Endothelial cell of umbilical vein (primary cell): Measurements from ENCODE around the gene PAX5. TPM values are rescaled to one million over a fixed set of nuclear protein-coding genes. Genes with fewer than 3 reads are reported as not detected.
A peak's percentile ranks its signal among the peaks of the same experiment; 100 is the strongest.

ENCODE experiments used
- BruUV-seq: library from RNA; stranded (reverse); fragments of 400-500 nt; replicated peaks from 2 replicates; lab custom pipeline; 2021; lab: Mats Ljungman, UMichigan
- CTCF ChIA-PET: fragments of 300-600, 350-600 bp; sonication (Branson Sonifier 250); formaldehyde crosslinking; loops from one replicate; lab custom pipeline; 2021; ENCODE audit warnings: antibody characterized with exemption, inconsistent platforms; lab: Charles Lee
- POLR2A ChIA-PET: fragments of 300-600, 350-600 bp; sonication (Branson Sonifier 250); formaldehyde crosslinking; loops from one replicate; lab custom pipeline; 2021; ENCODE audit warnings: antibody characterized with exemption, inconsistent platforms; lab: Charles Lee
- DNase-seq: peaks from one replicate; pipeline ENCODE4 v3.0.0-alpha.2; 2011; ENCODE audit warnings: low read depth, low spot score
- FAIRE-seq: peaks from 2 replicates; lab custom pipeline; 2011; peaks lifted over from hg19 to GRCh38; lab: Jason Lieb, UNC
- H2AFZ ChIP-seq: 2 replicates; pipeline ENCODE4 v1.6.0; 2012; ENCODE audit warnings: low read depth, low read length, control low read depth, inconsistent platforms
- H3K27ac ChIP-seq: 2 replicates; pipeline ENCODE4 v1.5.1; 2011; ENCODE audit warnings: low read depth, mild to moderate bottlenecking, control low read depth, low read length, moderate library complexity; ENCODE audit not compliant: insufficient read depth
- H3K27me3 ChIP-seq, 2 experiments: 2 replicates each; pipeline versions ENCODE4 v1.6.0 to v1.6.1; 2011; ENCODE audit warnings: low read length in 2 of 2, mixed read lengths in 1 of 2; ENCODE audit not compliant: control insufficient read depth in 2 of 2, insufficient read depth in 2 of 2
- H3K36me3 ChIP-seq, 2 experiments: 2 replicates in 1 of 2; 3 replicates in 1 of 2; pipeline ENCODE4 v1.5.1; 2011; ENCODE audit warnings: low read length in 2 of 2, mild to moderate bottlenecking in 1 of 2, moderate library complexity in 1 of 2; ENCODE audit not compliant: control insufficient read depth in 2 of 2, insufficient read depth in 2 of 2; ENCODE audit errors: extremely low read depth in 1 of 2
- H3K4me1 ChIP-seq: 3 replicates; pipeline ENCODE4 v1.5.1; 2011; ENCODE audit warnings: mild to moderate bottlenecking, low read length; ENCODE audit not compliant: control insufficient read depth, insufficient read depth; ENCODE audit errors: extremely low read depth
- H3K4me2 ChIP-seq: 2 replicates; pipeline ENCODE4 v1.6.1; 2011; ENCODE audit warnings: low read length, control low read depth, mixed read lengths; ENCODE audit not compliant: insufficient read depth
- H3K4me3 ChIP-seq, 3 experiments: fragments of 200-600 bp in 1 of 3; sonication (generic), shearing (Covaris generic) in 1 of 3; replicated peaks in 1 of 3; 2 replicates each; pipeline ENCODE4 v1.5.1; 2011 to 2016; ENCODE audit warnings: control low read depth in 3 of 3, low read length in 3 of 3, mild to moderate bottlenecking in 2 of 3, inconsistent platforms in 1 of 3, low read depth in 1 of 3, moderate library complexity in 1 of 3; ENCODE audit not compliant: insufficient read depth in 1 of 3
- H3K79me2 ChIP-seq: 2 replicates; pipeline ENCODE4 v1.6.0; 2012; ENCODE audit warnings: low read length, inconsistent platforms; ENCODE audit not compliant: control insufficient read depth, insufficient read depth
- H3K9ac ChIP-seq: replicated peaks from 2 replicates; pipeline ENCODE3; 2011; ENCODE audit warnings: low read length, control low read depth; ENCODE audit not compliant: insufficient read depth; ENCODE audit errors: extremely low read depth
- H3K9me1 ChIP-seq: replicated peaks from 3 replicates; pipeline ENCODE4 v1.6.0; 2011; ENCODE audit warnings: mild to moderate bottlenecking, low read length; ENCODE audit not compliant: control insufficient read depth, insufficient read depth; ENCODE audit errors: extremely low read depth
- H3K9me3 ChIP-seq: replicated peaks from 2 replicates; pipeline ENCODE4 v1.5.1; 2012; ENCODE audit warnings: low read length, inconsistent platforms; ENCODE audit not compliant: control insufficient read depth, insufficient read depth
- H4K20me1 ChIP-seq: replicated peaks from 2 replicates; pipeline ENCODE3; 2011; ENCODE audit warnings: mild to moderate bottlenecking, low read length; ENCODE audit not compliant: control insufficient read depth, insufficient read depth; ENCODE audit errors: extremely low read depth
- GATA2 ChIP-seq: IDR thresholded peaks from 2 replicates; pipeline ENCODE4 v1.7.0; 2011; ENCODE audit warnings: low read depth, mild to moderate bottlenecking, moderate library complexity, mixed read lengths, low read length; ENCODE audit not compliant: insufficient read length, insufficient read depth
- MAX ChIP-seq: IDR thresholded peaks from 2 replicates; pipeline ENCODE4 v1.6.1; 2011; ENCODE audit not compliant: insufficient read depth, insufficient read length
- MYC ChIP-seq: IDR thresholded peaks from one replicate; pipeline ENCODE4 v1.6.1; 2011; ENCODE audit warnings: mild to moderate bottlenecking, low read depth, low read length
- POLR2AphosphoS5 ChIP-seq: IDR thresholded peaks from 2 replicates; pipeline ENCODE4 v1.6.1; 2012; ENCODE audit warnings: low read depth, mild to moderate bottlenecking, control low read depth, low read length, moderate library complexity; ENCODE audit not compliant: insufficient read depth
- dilution Hi-C: fragments of 300-500 bp; cut with MboI; formaldehyde crosslinking; loops from one replicate; pipeline ENCODE4 v1.15.0; 2019; ENCODE audit warnings: low sequenced_read_pairs; ENCODE audit not compliant: extremely low pct_ligation_motif_present
- intact Hi-C: fragments of 100-400 bp; cut with micrococcal nuclease; formaldehyde crosslinking; loops from one replicate; pipeline ENCODE4 v1.10.0; 2022
- polyA plus RNA-seq, 4 experiments: library from polyadenylated mRNA; depleted of rRNA in 3 of 4; stranded (reverse) in 3 of 4; unstranded in 1 of 4; fragments of >200 nt; gene quantifications; 2 replicates each; pipeline versions ENCODE4 v1.2.1 to v1.2.3, GENCODE V29; 2011 to 2012; ENCODE audit warnings: missing spikeins in 1 of 4
- total RNA-seq: library from RNA; stranded (reverse); gene quantifications from 2 replicates; pipeline ENCODE4 v1.2.3, GENCODE V29; 2021
- TF ChIP-seq, protein P1 (sequence below), 2 donors: IDR thresholded peaks; 1 replicate in 1 of 2; 2 replicates in 1 of 2; pipeline ENCODE4 v1.5.1; 2011; ENCODE audit warnings: low read length in 2 of 2, mild to moderate bottlenecking in 2 of 2, moderate library complexity in 2 of 2, control low read depth in 1 of 2, inconsistent platforms in 1 of 2, low read depth in 1 of 2; ENCODE audit not compliant: insufficient read depth in 1 of 2; ENCODE audit errors: extremely low read depth in 1 of 2

PAX5 gene
- total and polyA plus RNA-seq, 2 donors (not counting 3 experiments of a cell fraction or from before 2014, with no cell fraction given): not detected

DNA sequence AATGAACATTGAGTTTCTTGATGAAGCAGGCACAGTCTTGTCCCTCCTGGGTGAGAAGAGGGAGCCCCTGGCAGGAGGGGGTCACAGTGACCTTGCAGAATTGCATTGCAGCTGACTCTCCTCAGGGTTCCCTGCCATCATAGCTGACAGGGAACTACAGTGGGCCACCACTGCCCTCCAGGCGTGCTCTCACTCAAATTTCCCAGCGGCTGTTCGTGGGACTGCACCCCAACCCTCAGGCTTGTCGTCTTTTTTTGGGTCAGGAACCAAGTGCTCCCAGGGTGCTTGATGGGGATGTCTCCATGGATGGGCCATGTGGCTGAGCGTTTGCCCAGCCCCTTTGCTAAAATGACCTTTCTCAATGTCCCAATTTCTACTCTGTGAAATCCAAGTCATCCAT is 245.5 kb downstream of the PAX5 start:
- dilution Hi-C loops (no loop called here), intact Hi-C loops (no loop called here)
- TF ChIP-seq POLR2AphosphoS5 (no peak), MAX (no peak), GATA2 (no peak)
- TF ChIP-seq, protein P1, sequence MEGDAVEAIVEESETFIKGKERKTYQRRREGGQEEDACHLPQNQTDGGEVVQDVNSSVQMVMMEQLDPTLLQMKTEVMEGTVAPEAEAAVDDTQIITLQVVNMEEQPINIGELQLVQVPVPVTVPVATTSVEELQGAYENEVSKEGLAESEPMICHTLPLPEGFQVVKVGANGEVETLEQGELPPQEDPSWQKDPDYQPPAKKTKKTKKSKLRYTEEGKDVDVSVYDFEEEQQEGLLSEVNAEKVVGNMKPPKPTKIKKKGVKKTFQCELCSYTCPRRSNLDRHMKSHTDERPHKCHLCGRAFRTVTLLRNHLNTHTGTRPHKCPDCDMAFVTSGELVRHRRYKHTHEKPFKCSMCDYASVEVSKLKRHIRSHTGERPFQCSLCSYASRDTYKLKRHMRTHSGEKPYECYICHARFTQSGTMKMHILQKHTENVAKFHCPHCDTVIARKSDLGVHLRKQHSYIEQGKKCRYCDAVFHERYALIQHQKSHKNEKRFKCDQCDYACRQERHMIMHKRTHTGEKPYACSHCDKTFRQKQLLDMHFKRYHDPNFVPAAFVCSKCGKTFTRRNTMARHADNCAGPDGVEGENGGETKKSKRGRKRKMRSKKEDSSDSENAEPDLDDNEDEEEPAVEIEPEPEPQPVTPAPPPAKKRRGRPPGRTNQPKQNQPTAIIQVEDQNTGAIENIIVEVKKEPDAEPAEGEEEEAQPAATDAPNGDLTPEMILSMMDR (IDR thresholded peaks at IDR 0.05; ENCODE audit: extremely low read depth in 1 of 2, insufficient read depth in 1 of 2, low read depth in 1 of 2, low read length in 2 of 2): peak in 1 of 2 donors; percentile 13
- Histone ChIP-seq H3K4me1 (no peaks in the 10 kb centered on the region), H3K9me3 (no peaks in the 10 kb centered on the region), H3K27me3 (no peaks in the 10 kb centered on the region), H3K36me3 (no peaks in the 10 kb centered on the region), H3K4me3 (no peak overlapping the region), H3K9ac (no peak overlapping the region), H3K4me2 (no peak overlapping the region), H3K27ac (no peak overlapping the region), H4K20me1 (no peaks in the 10 kb centered on the region), H2AFZ (no peak overlapping the region), H3K9me1 (no peaks in the 10 kb centered on the region), H3K79me2 (no peaks in the 10 kb centered on the region)
- ChIA-PET POLR2A (no interaction called here), CTCF (no interaction called here)
- DNase-seq (no peak), FAIRE-seq (no peak)
- no TSS peak for BruUV-seq

GRCh38 chr9:36787709-36788108 is 246.4 kb downstream of the PAX5 start:
- H3K79me2 ChIP-seq: no peaks in the 10 kb centered on the region
- no peak for DNase-seq
- no peaks in the 10 kb centered on the region for H3K4me1 ChIP-seq
- no TSS peak for BruUV-seq
- no peaks in the 10 kb centered on the region for H4K20me1 ChIP-seq
- intact Hi-C loops (no loop called here), dilution Hi-C loops (no loop called here)
- no peaks in the 10 kb centered on the region for H3K36me3 ChIP-seq
- no peak overlapping the region for H3K27ac ChIP-seq
- no peak for FAIRE-seq
- no peak overlapping the region for H3K4me2 ChIP-seq
- ChIA-PET POLR2A (no interaction called here), CTCF (no interaction called here)
- no peak for TF ChIP-seq MYC
- TF ChIP-seq, protein P1 (IDR thresholded peaks at IDR 0.05; ENCODE audit: extremely low read depth in 1 of 2, insufficient read depth in 1 of 2, low read depth in 1 of 2, low read length in 2 of 2): no peak
- no peaks in the 10 kb centered on the region for H3K27me3 ChIP-seq
- no peaks in the 10 kb centered on the region for H3K9me1 ChIP-seq
- no peaks in the 10 kb centered on the region for H3K9me3 ChIP-seq
- H3K9ac ChIP-seq: no peak overlapping the region
- H2AFZ ChIP-seq: no peak overlapping the region
- H3K4me3 ChIP-seq: no peak overlapping the region
